ENCODE data around the gene NTM. TPM values are rescaled to one million over a fixed set of nuclear protein-coding genes. Genes with fewer than 3 reads are reported as not detected.
A peak's percentile ranks its signal among the peaks of the same experiment; 100 is the strongest.
"Not testable (repeated sequence)": the region's sequence is repeated elsewhere in the genome, so short reads cannot be mapped to it uniquely, and the experiment has no call there.

The NTM gene
- polyA plus RNA-seq, 4 donors = 42.8 to 51.8 (median 45.7) TPM

- DNase-seq (ENCODE audit: low read depth in 4 of 4, low spot score in 2 of 4) = no peak
Measured at GRCh38 chr11:131488238-131488637, 117.8 kb downstream of the NTM start.

GRCh38 chr11:131491503-131491902 lies 121.1 kb downstream of the NTM start:
- no peak for DNase-seq (ENCODE audit: low read depth in 4 of 4, low spot score in 2 of 4)

- DNase-seq (ENCODE audit: low read depth in 4 of 4, low spot score in 2 of 4) = no peak
Measured at GRCh38 chr11:131495423-131495822, 125.0 kb downstream of the NTM start.

GRCh38 chr11:131497686-131498085 lies 127.3 kb downstream of the NTM start:
- not testable (repeated sequence) for DNase-seq (ENCODE audit: low read depth in 4 of 4, low spot score in 2 of 4)

GRCh38 chr11:131498631-131499160 lies 128.3 kb downstream of the NTM start:
- no peak for DNase-seq (ENCODE audit: low read depth in 4 of 4, low spot score in 2 of 4)

GRCh38 chr11:131499199-131499598 lies 128.8 kb downstream of the NTM start:
- no peak for DNase-seq (ENCODE audit: low read depth in 4 of 4, low spot score in 2 of 4)

GRCh38 chr11:131503017-131503416 lies 132.6 kb downstream of the NTM start:
- DNase-seq (ENCODE audit: low read depth in 4 of 4, low spot score in 2 of 4) = no peak

- no peak for DNase-seq (ENCODE audit: low read depth in 4 of 4, low spot score in 2 of 4)
Measured at GRCh38 chr11:131504199-131504949, 134.0 kb downstream of the NTM start.

- DNase-seq (ENCODE audit: low read depth in 4 of 4, low spot score in 2 of 4) = no peak
Measured at GRCh38 chr11:131506348-131506747, 135.9 kb downstream of the NTM start.

- no peak for DNase-seq (ENCODE audit: low read depth in 4 of 4, low spot score in 2 of 4)
Measured at GRCh38 chr11:131510662-131511061, 140.2 kb downstream of the NTM start.

- DNase-seq (ENCODE audit: low read depth in 4 of 4, low spot score in 2 of 4) = peak in 1 of 4 donors; percentile 28
Measured at GRCh38 chr11:131511794-131512193, 141.4 kb downstream of the NTM start.

- no peak for DNase-seq (ENCODE audit: low read depth in 4 of 4, low spot score in 2 of 4)
Measured at GRCh38 chr11:131512228-131512627, 141.8 kb downstream of the NTM start.

- DNase-seq (ENCODE audit: low read depth in 4 of 4, low spot score in 2 of 4) = no peak
Measured at GRCh38 chr11:131514062-131514461, 143.6 kb downstream of the NTM start.

GRCh38 chr11:131518305-131518838 lies 148.0 kb downstream of the NTM start:
- no peak for DNase-seq (ENCODE audit: low read depth in 4 of 4, low spot score in 2 of 4)

GRCh38 chr11:131522851-131523250 lies 152.4 kb downstream of the NTM start:
- no peak for DNase-seq (ENCODE audit: low read depth in 4 of 4, low spot score in 2 of 4)

GRCh38 chr11:131530407-131530806 lies 160.0 kb downstream of the NTM start:
- DNase-seq (ENCODE audit: low read depth in 4 of 4, low spot score in 2 of 4) = no peak

GRCh38 chr11:131533149-131533548 lies 162.7 kb downstream of the NTM start:
- no peak for DNase-seq (ENCODE audit: low read depth in 4 of 4, low spot score in 2 of 4)

GRCh38 chr11:131533998-131534397 lies 163.6 kb downstream of the NTM start:
- DNase-seq (ENCODE audit: low read depth in 4 of 4, low spot score in 2 of 4) = no peak

- no peak for DNase-seq (ENCODE audit: low read depth in 4 of 4, low spot score in 2 of 4)
Measured at GRCh38 chr11:131534611-131535010, 164.2 kb downstream of the NTM start.

GRCh38 chr11:131536159-131536558 lies 165.7 kb downstream of the NTM start:
- DNase-seq (ENCODE audit: low read depth in 4 of 4, low spot score in 2 of 4) = no peak

- no peak for DNase-seq (ENCODE audit: low read depth in 4 of 4, low spot score in 2 of 4)
Measured at GRCh38 chr11:131537196-131537595, 166.8 kb downstream of the NTM start.

- no peak for DNase-seq (ENCODE audit: low read depth in 4 of 4, low spot score in 2 of 4)
Measured at GRCh38 chr11:131537748-131538147, 167.3 kb downstream of the NTM start.

All from left renal cortex interstitium (tissue), 4 donors.